Measurements from ENCODE around the gene CABLES2.

CABLES2 gene

GRCh38 chr20:62417981-62418708, 11.1 kb upstream of the CABLES2 start:
- no peak for DNase-seq

GRCh38 chr20:62416651-62417637, 9.9 kb upstream of the CABLES2 start:
- DNase-seq = no peak

DNA sequence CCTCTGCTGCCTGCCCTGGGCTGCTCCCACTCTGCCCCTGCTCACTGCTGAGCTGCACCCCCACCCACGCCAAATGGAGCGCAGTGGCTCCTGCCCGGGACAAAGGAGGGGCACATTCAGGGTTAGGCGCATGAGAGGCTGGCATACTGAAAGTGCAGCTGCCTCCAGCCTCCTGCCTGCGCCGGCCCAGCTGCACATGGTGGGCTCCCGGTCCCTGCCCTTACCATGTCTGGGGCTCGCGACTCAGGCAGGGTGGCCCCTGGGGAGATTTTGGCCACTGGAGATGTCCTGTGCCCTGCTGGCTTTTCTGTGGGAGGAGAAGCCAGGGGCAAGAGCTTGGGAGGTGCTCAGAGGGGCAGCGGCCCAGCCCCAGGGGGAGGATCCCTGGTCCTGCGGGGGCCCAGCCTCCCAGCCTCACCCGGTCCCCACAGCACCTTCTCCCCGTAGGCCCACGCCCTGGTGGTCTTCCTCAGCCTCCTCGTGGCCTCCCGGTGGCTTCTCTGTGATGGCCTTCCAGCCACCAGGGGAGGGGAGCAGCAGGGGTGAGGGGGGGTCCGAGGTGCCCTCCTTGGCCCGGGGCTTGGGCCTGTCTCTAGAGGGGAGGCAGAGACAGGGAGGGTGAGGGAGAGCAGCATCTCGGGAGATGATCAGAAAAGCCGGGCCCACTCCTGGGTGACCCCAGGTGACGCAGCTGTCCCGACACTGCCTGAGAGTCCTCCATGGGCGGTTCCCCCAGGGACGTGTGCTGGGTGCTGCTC, 8.4 kb upstream of the CABLES2 start:
- no peak for DNase-seq

- no peak for DNase-seq
These were observed 6.9 kb upstream of the CABLES2 start for GRCh38 chr20:62413896-62414481.

DNA sequence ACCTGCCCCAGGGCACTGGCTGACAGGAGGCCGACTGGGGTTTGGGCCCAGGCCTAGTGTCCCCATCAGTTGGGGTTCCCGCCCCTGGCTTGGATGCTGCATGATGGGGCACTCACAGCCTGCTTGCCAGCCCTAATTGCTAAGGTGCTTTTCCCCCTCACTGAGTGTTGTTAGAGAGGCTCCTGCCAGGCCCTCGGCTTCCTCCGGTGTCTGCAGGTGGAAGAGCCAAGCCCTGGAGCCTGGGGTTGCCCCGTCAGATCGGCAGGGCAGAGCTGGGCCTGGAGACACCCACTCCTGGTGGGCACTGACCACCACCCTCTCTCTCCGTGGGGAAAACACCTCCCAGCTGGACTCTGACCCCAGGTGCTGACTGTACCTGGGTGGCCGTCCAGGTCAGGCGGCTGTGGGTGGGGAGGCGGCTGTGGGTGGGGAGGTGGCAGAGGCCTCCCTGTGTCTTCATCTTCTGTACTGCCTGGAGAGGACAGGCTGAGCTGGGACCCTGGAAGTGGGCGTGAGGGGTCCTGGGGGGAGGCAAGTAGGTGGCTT, 6.0 kb upstream of the CABLES2 start:
- no peak for DNase-seq

- no peak for DNase-seq
These were observed 5.3 kb upstream of the CABLES2 start for GRCh38 chr20:62412194-62413024.

GRCh38 chr20:62411479-62412193, 4.6 kb upstream of the CABLES2 start:
- no peak for DNase-seq

DNA sequence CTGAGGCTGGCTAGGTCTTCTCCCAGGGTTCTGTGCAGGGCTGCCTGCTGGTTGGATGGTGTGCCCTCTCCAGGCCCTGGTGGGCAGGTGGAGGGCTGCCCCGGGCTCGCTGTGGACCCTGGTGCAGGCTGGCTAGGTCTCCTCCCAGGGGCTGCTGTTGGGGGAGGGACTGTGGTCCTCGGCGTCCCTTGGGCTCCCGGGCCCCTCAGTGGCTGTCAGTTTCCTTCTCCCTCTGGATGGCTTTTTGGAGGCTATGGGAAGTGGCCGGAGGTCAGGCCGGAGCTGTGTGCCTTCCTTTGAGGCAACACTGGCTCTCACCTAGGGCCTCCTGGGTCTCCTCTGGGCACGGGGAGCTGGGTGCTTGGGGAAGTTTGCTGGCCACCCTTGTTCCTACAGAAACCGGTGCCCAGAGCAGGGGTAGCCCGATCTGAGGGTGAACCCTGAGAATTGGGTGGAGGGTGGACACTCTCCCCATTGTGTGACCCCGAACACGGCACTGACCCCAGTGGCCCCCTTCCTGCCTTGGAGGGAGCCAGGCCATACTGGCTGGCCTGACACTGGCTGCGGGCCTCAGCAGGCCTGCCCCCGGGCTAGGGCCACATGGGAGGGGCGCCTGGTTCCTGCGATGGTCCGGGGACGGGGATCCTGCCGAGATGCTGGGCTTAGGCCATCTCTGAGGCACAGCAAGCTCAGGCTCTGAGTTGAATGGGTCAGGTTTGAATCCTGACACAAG, 3.8 kb upstream of the CABLES2 start:
- DNase-seq = no peak

DNA sequence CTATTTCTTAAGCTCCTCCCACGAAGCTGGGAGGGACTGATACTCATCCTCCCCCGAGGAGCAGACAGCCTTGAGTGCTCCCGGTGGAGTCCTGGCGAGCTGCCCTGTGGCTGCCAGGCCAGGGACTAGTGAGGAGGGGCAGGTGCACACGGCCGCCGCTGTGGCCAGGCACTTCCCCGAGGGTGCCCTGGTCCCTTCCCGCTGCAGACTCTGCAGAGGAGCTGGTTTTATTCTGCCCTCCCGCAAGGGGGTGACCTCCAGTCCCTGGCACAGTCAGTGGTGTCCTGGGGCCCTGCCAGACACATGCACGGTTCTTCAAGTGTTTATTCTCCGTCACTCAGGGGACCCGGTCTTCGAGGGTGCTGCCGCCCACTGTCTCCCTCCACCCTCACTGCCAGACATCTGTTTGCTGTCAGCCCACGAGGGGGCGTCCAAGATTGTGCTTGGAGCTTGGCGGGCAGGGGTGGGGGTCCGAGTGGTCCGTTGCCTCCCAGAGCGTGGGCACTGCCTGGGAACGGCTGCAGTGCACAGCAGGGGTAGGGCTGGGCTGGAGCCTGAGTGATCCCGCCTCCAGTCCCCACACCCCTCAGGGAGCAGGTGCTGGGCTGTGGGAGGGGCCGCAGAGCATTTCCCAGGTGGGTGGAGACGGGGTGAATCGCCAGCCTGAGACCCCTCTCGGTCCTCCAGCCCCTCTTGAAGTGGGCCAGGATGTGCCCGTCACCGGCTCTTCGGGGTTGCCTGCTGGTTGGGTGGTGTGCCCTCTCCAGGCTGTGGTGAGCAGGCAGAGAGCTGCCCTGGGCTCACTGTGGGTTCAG, 3.1 kb upstream of the CABLES2 start:
- no peak for DNase-seq

DNA sequence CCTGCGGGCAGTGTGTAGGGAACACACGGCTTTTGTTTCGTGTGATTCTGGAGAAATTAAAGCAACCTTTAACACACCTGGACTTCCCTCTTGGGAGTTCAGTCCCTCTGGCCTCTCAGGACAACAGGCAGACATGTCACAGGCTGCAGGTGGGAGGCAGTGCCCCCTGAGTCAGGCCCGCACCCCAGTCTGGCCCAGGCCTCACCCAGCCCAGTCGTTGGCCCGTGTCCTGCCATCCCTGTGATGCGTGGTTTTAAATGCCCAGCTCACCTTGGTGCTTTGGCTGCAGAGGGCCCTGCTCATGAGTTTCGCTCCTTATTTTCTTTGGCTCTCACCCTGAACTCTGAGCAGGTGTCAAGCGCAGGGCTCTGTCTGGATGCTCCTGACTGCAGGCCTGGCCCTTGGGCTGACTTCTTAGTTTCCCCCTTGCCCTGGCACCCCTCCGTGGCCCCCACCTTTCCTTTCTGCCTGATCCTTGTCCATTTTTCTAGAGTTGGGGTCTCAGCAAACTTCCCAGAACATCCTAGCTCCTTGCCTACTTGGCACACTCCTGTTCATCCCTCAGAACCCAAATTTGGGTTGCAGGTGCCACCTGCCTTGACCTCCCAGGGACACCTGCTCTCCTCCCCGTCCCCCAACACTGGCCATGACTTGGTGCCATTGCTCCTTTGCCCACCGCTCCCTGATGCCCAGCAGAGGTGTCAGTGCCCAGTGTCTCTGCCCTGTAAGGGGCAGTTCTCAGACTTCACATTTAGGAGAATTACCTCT, 2.2 kb upstream of the CABLES2 start:
- no peak for DNase-seq

- DNase-seq = no peak
These were observed 1.6 kb upstream of the CABLES2 start for GRCh38 chr20:62408640-62409039.

- no peak for DNase-seq
These were observed 970 bp upstream of the CABLES2 start for GRCh38 chr20:62408055-62408454.

DNA sequence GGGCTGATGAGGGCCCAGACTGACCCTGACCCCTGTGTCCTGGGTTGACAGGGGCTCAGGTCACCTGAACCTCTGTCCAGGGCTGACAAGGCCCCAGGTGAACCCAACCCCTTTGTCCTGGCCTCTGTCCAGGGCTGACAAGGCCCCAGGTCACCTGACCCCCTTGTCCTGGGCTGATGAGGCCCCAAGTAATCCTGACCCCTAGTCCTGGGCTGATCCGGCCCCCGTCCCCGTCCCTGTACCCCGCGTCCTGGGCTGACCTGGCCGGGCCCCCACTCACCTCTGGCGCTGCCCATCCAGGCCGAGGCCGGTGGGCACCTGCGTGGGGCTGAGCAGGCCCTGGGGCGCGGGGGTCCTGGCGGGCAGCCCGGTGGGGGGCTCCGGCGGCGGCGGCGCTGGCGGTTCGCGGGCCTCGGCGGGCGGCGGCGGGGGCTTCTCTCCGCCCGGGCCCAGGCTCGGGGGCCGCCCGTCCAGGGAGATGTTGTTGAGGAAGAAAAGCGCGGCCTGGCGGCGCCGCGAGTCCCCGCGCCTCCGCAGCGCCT, 379 bp downstream of the CABLES2 start:
- DNase-seq = no peak

GRCh38 chr20:62405981-62406513, 1.0 kb downstream of the CABLES2 start:
- no peak for DNase-seq

- no peak for DNase-seq
These were observed 1.7 kb downstream of the CABLES2 start for GRCh38 chr20:62405108-62405980.

DNA sequence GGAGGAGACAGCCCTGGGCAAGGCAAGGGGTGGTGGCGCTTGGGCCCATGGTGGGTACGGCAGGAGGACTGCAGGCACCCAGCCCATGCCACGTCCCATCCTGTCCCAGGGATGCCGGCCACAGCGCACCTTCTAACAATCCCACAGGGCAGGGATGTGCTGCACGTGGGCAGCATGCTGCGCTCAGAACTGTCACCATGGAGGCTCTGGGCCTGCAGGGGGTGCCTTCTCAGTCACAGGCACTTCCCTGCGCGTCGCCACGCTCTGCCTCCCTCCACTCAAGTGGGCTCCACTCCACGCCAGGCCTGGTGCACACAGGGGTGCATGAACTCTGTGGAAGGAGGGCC, 2.4 kb downstream of the CABLES2 start:
- no peak for DNase-seq

DNA sequence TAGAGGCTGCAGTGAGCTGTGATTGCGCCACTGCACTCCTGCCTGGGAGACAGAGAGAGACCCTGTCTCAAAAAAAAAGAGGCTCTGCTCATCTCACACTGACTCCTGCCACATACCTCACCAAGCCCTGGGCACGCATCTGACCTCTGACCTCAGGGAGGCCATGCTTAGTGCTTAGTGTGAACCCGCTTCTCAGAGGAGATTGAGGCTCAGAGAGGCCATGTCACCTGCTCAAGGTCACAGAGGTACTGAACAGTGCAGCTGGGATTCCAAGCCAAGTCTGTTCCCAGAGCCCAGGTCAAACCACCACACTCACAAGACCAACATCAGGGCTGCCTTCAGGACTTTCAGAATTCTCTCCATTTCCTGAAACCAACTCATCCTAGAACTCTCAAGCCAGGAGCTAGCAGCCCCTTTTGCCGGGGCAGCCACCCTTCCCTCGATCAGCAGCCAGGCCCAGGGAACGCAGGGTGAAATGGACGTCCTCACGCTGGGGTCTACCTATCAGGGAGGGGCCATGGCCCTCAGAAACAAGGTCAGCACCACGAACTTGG, 2.9 kb downstream of the CABLES2 start:
- DNase-seq = no peak

All from T1000 (cell line).